K562 (cell line): ENCODE measurements around the gene PAFAH2. TPM values are rescaled to one million over a fixed set of nuclear protein-coding genes. Genes with fewer than 3 reads are reported as not detected.

Source experiments
- ARHGAP35 ChIP-seq: fragments of 450-650 bp; IDR thresholded peaks from 2 replicates; pipeline ENCODE4 v1.6.1; 2018; ENCODE audit not compliant: partially characterized antibody
- BRF1 ChIP-seq: IDR thresholded peaks from 3 replicates; pipeline ENCODE4 v1.6.1; 2011; ENCODE audit warnings: borderline replicate concordance, mild to moderate bottlenecking; ENCODE audit not compliant: insufficient read length; ENCODE audit errors: extremely low read depth
- ETV6 ChIP-seq, 3 experiments: fragments of 150-350 bp in 1 of 3; sonication (generic) in 1 of 3; formaldehyde crosslinking in 1 of 3; IDR thresholded peaks; 2 replicates each; pipeline versions ENCODE4 v1.6.1 to v1.8.0; 2014 to 2022; ENCODE audit warnings: borderline replicate concordance in 2 of 3, low read depth in 2 of 3, antibody characterized with exemption in 1 of 3, low read length in 1 of 3, mild to moderate bottlenecking in 1 of 3, missing genetic modification reagents in 1 of 3
- KLF1 ChIP-seq: fragments of 450-650 bp; IDR thresholded peaks from 2 replicates; pipeline ENCODE4 v1.6.1; 2016; ENCODE audit warnings: missing genetic modification characterization, missing compliant biosample characterization
- NR3C1 ChIP-seq: sonication (generic); formaldehyde crosslinking; IDR thresholded peaks from 2 replicates; pipeline ENCODE4 v1.8.1; 2022; ENCODE audit warnings: missing genetic modification reagents
- PCBP1 ChIP-seq: fragments of 200-400 bp; formaldehyde crosslinking; IDR thresholded peaks from 2 replicates; pipeline ENCODE4 v1.6.1; 2018; ENCODE audit warnings: mild to moderate bottlenecking, low read depth, low read length; ENCODE audit not compliant: poor library complexity, severe bottlenecking
- SMAD3 ChIP-seq: fragments of 450-650 bp; formaldehyde crosslinking; conservative IDR thresholded peaks from 2 replicates; pipeline ENCODE4 v1.4.0; 2020; ENCODE audit warnings: mild to moderate bottlenecking
- ZNF75A ChIP-seq: fragments of 450-650 bp; formaldehyde crosslinking; IDR thresholded peaks from 2 replicates; pipeline ENCODE4 v1.4.0; 2020; ENCODE audit warnings: mild to moderate bottlenecking
- polyA plus RNA-seq, 8 experiments: library from polyadenylated mRNA; depleted of rRNA in 4 of 8; stranded (reverse) in 5 of 8; unstranded in 3 of 8; fragments of >200 nt; fragmentation: Nextera tagmentation in 2 of 8; fragmentation: Illumina TruSeq in 1 of 8; extraction: Ambion mirVana in 2 of 8; extraction: Trizol in 1 of 8; gene quantifications; 2 replicates each; pipeline versions ENCODE4 v1.2.1 to v1.2.3, GENCODE V29; 2011 to 2014; ENCODE audit warnings: inconsistent platforms in 1 of 8, missing spikeins in 1 of 8
- total RNA-seq, 7 experiments: library from RNA; depleted of rRNA in 6 of 7; stranded (reverse); fragments of >200 nt in 6 of 7; fragmentation: Illumina TruSeq in 2 of 7; extraction: Trizol in 2 of 7; gene quantifications; 2 replicates each; pipeline versions ENCODE4 v1.2.1 to v1.2.3, GENCODE V29; 2011 to 2021; ENCODE audit warnings: low replicate concordance in 1 of 7
- TF ChIP-seq, protein P1 (sequence below), 2 experiments: IDR thresholded peaks; 2 replicates each; pipeline ENCODE4 v1.6.1; 2012; ENCODE audit warnings: improper control_type of control experiment in 2 of 2, low read depth in 2 of 2, low read length in 2 of 2, borderline replicate concordance in 1 of 2
- TF ChIP-seq, protein P2 (sequence below): sonication (generic); formaldehyde crosslinking; IDR thresholded peaks from 2 replicates; pipeline ENCODE4 v1.8.0; 2022; ENCODE audit warnings: mild to moderate bottlenecking, missing genetic modification reagents

PAFAH2 gene
- total and polyA plus RNA-seq, 9 of the 15 experiments (the other 6 are each of a cell fraction or from before 2014, with no cell fraction given): 4.2 to 10.9 (median 6.8) TPM

DNA sequence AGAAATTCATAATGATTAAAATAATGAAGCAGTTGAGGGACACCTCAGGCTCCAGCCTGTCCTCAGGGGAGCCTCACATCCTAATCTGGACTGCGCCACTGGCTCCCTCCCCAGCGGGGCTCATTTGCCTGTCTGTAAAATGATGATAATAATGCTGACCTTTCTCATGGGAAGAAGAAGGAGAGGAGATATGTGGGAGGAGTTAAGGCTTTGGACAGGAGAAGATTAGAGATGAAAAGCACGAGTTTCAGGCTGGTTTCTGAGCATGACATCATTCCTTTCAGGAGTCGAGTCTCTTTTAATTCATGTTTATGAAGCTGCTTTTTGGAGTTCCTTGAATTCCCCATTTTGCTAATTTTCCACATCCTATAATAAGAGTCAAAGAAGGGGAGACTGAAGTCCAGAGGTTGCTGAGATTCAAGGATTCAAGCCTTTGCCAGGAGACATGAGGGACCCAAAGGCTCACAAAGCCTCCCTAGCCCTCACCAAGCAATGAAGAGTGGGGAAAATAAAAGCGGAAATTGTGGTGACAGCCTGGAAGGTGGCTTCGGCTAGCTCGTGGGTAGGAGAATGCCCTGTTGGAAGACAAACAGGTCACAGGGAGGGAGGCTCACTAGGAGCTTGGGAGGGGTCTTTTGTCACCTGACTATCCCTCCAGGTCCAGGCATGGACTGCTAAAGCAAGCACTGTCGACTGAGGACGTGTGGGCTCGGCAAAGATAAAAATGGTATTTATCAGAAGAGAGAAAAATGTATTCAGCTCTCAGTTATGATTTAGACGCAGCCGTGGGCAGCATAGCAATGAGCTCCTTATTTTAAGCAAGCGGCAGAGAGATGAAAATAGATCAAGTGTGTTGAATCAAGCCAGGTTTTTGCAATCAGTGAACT lies 64.1 kb downstream of the PAFAH2 start (continued):
- TF ChIP-seq, protein P1, sequence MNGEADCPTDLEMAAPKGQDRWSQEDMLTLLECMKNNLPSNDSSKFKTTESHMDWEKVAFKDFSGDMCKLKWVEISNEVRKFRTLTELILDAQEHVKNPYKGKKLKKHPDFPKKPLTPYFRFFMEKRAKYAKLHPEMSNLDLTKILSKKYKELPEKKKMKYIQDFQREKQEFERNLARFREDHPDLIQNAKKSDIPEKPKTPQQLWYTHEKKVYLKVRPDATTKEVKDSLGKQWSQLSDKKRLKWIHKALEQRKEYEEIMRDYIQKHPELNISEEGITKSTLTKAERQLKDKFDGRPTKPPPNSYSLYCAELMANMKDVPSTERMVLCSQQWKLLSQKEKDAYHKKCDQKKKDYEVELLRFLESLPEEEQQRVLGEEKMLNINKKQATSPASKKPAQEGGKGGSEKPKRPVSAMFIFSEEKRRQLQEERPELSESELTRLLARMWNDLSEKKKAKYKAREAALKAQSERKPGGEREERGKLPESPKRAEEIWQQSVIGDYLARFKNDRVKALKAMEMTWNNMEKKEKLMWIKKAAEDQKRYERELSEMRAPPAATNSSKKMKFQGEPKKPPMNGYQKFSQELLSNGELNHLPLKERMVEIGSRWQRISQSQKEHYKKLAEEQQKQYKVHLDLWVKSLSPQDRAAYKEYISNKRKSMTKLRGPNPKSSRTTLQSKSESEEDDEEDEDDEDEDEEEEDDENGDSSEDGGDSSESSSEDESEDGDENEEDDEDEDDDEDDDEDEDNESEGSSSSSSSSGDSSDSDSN (IDR thresholded peaks at IDR 0.05; ENCODE audit: borderline replicate concordance in 1 of 2, low read depth in 2 of 2, low read length in 2 of 2): peak in 1 of 2 experiments; percentile 85; a peak in 1 of 4 replicates
- TF ChIP-seq BRF1 (no peak), KLF1 (tag) (0 out of 2 replicates have a peak, but pooled peaks have one; percentile 38), ETV6 (IDR thresholded peaks at IDR 0.05; ENCODE audit: borderline replicate concordance in 1 of 2, low read depth in 2 of 2, low read length in 1 of 2) (no peak), ETV6 (CRISPR knock-in tag; IDR thresholded peaks at IDR 0.05; ENCODE audit: borderline replicate concordance) (no peak), PCBP1 (no peak), SMAD3 (CRISPR knock-in tag) (no peak; the same call in 1 of the 2 replicates), NR3C1 (CRISPR knock-in tag) (no peak), ARHGAP35 (no peak), ZNF75A (no peak)
- TF ChIP-seq, protein P2, sequence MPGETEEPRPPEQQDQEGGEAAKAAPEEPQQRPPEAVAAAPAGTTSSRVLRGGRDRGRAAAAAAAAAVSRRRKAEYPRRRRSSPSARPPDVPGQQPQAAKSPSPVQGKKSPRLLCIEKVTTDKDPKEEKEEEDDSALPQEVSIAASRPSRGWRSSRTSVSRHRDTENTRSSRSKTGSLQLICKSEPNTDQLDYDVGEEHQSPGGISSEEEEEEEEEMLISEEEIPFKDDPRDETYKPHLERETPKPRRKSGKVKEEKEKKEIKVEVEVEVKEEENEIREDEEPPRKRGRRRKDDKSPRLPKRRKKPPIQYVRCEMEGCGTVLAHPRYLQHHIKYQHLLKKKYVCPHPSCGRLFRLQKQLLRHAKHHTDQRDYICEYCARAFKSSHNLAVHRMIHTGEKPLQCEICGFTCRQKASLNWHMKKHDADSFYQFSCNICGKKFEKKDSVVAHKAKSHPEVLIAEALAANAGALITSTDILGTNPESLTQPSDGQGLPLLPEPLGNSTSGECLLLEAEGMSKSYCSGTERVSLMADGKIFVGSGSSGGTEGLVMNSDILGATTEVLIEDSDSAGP: no peak
